K562 (cell line): ENCODE results near the gene A1CF. TPM values are rescaled to one million over a fixed set of nuclear protein-coding genes. Genes with fewer than 3 reads are reported as not detected.

Experiments
- CREBBP ChIP-seq: IDR thresholded peaks from one replicate; pipeline ENCODE4 v1.6.1; 2012; ENCODE audit warnings: low read depth, mild to moderate bottlenecking, control low read depth, inconsistent platforms, low read length
- DMBX1 ChIP-seq: fragments of 250-450 bp; sonication (Bioruptor Pico); IDR thresholded peaks from 2 replicates; pipeline ENCODE4 v1.8.0; 2022; ENCODE audit warnings: inconsistent platforms, mild to moderate bottlenecking, moderate library complexity, borderline replicate concordance
- HLTF ChIP-seq: fragments of 450-650 bp; IDR thresholded peaks from 2 replicates; pipeline ENCODE4 v1.6.1; 2016
- MTA2 ChIP-seq: fragments of 450-650 bp; IDR thresholded peaks from 2 replicates; pipeline ENCODE4 v1.6.1; 2016; ENCODE audit warnings: low read depth
- SIN3B ChIP-seq: fragments of 450-650 bp; IDR thresholded peaks from 2 replicates; pipeline ENCODE4 v1.6.1; 2017; ENCODE audit warnings: low read depth, mild to moderate bottlenecking, moderate library complexity
- SRSF3 ChIP-seq: fragments of 200-400 bp; formaldehyde crosslinking; IDR thresholded peaks from 2 replicates; pipeline ENCODE4 v1.6.1; 2016; ENCODE audit warnings: mild to moderate bottlenecking, low read length, moderate library complexity; ENCODE audit not compliant: insufficient read depth
- polyA plus RNA-seq, 8 experiments: library from polyadenylated mRNA; depleted of rRNA in 4 of 8; stranded (reverse) in 5 of 8; unstranded in 3 of 8; fragments of >200 nt; fragmentation: Nextera tagmentation in 2 of 8; fragmentation: Illumina TruSeq in 1 of 8; extraction: Ambion mirVana in 2 of 8; extraction: Trizol in 1 of 8; gene quantifications; 2 replicates each; pipeline versions ENCODE4 v1.2.1 to v1.2.3, GENCODE V29; 2011 to 2014; ENCODE audit warnings: inconsistent platforms in 1 of 8, missing spikeins in 1 of 8
- total RNA-seq, 7 experiments: library from RNA; depleted of rRNA in 6 of 7; stranded (reverse); fragments of >200 nt in 6 of 7; fragmentation: Illumina TruSeq in 2 of 7; extraction: Trizol in 2 of 7; gene quantifications; 2 replicates each; pipeline versions ENCODE4 v1.2.1 to v1.2.3, GENCODE V29; 2011 to 2021; ENCODE audit warnings: low replicate concordance in 1 of 7
- TF ChIP-seq, protein P1 (sequence below): fragments of 450-650 bp; IDR thresholded peaks from 2 replicates; pipeline ENCODE4 v1.6.1; 2016; ENCODE audit warnings: mild to moderate bottlenecking, moderate library complexity

The A1CF gene
- total and polyA plus RNA-seq, 9 of the 15 experiments (the other 6 are each of a cell fraction or from before 2014, with no cell fraction given) = 0.11 TPM; not detected in 8

DNA sequence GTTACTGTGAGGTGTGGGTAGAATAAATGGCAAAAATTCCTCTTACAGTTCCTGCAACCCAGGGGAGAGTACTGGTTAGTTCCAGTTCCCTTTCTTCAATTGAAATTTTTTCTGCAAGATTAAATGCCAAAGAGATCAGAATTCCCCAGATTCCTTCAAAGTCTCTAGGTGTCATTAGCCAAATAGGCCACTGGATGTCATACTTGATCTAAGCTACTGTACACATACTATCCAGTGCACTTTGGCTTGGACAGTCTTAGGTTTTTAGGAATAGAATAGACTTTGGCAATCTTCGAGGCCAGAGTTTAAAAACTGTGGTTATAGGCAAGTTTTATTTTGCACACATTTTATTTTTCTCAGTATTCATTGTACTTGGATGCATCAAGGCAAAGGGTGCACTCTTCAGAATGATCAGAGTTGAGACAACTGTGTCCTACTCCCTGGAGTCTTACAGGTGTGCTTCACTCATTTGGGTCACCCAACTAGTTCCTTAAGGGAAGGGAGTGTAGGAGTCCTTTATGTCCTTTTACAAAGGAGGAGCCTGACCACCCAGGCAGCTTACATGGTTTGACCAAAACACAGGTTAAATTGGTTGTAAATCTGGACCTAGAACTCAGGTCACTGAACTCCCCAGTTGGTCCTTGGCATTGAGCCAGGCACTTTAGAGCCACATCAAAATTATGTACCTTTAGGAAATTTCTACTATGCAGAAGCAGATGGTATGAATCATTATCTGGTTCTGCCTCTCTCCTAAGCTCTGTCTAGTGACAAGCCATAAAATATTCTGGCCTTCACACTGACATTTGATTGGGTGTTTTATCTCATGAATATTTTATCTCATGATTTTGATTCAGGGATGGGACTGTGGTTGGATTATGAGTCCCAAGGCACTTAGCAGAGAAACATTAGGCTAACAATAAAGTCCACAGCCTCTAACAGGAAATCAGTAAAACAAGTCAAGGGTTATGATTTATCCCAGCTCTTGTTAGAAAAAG lies 96.2 kb downstream of the A1CF start (continued):
- TF ChIP-seq DMBX1 (CRISPR knock-in tag) (no peak), CREBBP (no peak), SRSF3 (no peak), MTA2 (no peak), HLTF (no peak), SIN3B (no peak)
- TF ChIP-seq, protein P1, sequence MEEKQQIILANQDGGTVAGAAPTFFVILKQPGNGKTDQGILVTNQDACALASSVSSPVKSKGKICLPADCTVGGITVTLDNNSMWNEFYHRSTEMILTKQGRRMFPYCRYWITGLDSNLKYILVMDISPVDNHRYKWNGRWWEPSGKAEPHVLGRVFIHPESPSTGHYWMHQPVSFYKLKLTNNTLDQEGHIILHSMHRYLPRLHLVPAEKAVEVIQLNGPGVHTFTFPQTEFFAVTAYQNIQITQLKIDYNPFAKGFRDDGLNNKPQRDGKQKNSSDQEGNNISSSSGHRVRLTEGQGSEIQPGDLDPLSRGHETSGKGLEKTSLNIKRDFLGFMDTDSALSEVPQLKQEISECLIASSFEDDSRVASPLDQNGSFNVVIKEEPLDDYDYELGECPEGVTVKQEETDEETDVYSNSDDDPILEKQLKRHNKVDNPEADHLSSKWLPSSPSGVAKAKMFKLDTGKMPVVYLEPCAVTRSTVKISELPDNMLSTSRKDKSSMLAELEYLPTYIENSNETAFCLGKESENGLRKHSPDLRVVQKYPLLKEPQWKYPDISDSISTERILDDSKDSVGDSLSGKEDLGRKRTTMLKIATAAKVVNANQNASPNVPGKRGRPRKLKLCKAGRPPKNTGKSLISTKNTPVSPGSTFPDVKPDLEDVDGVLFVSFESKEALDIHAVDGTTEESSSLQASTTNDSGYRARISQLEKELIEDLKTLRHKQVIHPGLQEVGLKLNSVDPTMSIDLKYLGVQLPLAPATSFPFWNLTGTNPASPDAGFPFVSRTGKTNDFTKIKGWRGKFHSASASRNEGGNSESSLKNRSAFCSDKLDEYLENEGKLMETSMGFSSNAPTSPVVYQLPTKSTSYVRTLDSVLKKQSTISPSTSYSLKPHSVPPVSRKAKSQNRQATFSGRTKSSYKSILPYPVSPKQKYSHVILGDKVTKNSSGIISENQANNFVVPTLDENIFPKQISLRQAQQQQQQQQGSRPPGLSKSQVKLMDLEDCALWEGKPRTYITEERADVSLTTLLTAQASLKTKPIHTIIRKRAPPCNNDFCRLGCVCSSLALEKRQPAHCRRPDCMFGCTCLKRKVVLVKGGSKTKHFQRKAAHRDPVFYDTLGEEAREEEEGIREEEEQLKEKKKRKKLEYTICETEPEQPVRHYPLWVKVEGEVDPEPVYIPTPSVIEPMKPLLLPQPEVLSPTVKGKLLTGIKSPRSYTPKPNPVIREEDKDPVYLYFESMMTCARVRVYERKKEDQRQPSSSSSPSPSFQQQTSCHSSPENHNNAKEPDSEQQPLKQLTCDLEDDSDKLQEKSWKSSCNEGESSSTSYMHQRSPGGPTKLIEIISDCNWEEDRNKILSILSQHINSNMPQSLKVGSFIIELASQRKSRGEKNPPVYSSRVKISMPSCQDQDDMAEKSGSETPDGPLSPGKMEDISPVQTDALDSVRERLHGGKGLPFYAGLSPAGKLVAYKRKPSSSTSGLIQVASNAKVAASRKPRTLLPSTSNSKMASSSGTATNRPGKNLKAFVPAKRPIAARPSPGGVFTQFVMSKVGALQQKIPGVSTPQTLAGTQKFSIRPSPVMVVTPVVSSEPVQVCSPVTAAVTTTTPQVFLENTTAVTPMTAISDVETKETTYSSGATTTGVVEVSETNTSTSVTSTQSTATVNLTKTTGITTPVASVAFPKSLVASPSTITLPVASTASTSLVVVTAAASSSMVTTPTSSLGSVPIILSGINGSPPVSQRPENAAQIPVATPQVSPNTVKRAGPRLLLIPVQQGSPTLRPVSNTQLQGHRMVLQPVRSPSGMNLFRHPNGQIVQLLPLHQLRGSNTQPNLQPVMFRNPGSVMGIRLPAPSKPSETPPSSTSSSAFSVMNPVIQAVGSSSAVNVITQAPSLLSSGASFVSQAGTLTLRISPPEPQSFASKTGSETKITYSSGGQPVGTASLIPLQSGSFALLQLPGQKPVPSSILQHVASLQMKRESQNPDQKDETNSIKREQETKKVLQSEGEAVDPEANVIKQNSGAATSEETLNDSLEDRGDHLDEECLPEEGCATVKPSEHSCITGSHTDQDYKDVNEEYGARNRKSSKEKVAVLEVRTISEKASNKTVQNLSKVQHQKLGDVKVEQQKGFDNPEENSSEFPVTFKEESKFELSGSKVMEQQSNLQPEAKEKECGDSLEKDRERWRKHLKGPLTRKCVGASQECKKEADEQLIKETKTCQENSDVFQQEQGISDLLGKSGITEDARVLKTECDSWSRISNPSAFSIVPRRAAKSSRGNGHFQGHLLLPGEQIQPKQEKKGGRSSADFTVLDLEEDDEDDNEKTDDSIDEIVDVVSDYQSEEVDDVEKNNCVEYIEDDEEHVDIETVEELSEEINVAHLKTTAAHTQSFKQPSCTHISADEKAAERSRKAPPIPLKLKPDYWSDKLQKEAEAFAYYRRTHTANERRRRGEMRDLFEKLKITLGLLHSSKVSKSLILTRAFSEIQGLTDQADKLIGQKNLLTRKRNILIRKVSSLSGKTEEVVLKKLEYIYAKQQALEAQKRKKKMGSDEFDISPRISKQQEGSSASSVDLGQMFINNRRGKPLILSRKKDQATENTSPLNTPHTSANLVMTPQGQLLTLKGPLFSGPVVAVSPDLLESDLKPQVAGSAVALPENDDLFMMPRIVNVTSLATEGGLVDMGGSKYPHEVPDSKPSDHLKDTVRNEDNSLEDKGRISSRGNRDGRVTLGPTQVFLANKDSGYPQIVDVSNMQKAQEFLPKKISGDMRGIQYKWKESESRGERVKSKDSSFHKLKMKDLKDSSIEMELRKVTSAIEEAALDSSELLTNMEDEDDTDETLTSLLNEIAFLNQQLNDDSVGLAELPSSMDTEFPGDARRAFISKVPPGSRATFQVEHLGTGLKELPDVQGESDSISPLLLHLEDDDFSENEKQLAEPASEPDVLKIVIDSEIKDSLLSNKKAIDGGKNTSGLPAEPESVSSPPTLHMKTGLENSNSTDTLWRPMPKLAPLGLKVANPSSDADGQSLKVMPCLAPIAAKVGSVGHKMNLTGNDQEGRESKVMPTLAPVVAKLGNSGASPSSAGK = no peak
